Measurements from ENCODE around the gene C17orf107. TPM values are rescaled to one million over a fixed set of nuclear protein-coding genes. Genes with fewer than 3 reads are reported as not detected.
"Not testable (repeated sequence)": the region's sequence is repeated elsewhere in the genome, so short reads cannot be mapped to it uniquely, and the experiment has no call there.

Gene C17orf107
- 1 to 10 TPM; 5.7 TPM for total RNA-seq
- 1 to 10 TPM; 1.5 to 1.8 (median 1.6) TPM for polyA plus RNA-seq
- total RNA-seq = 2.8 to 56.8 (median 11.5) reads per million in 6 experiments

- H3K4me1 Mint-ChIP-seq = peaks cover 26 to 43% (median 42%) of the 10 kb centered on the region in 4 donors
- H3K4me3 Mint-ChIP-seq = peak within 1 kb of the TSS; percentile 88 to 96 (median 92)
- peaks cover 0 to 2% (median 0%) of the 10 kb centered on the region in 5 donors for H3K27me3 Mint-ChIP-seq
- ATAC-seq (peak; percentile 75 to 77), DNase-seq (peak; percentile 81 to 99 (median 96))
- no peaks in the 10 kb centered on the region for H3K9me3 Mint-ChIP-seq
- peaks cover 0 to 23% (median 0%) of the 10 kb centered on the region in 3 donors for H3K36me3 Mint-ChIP-seq
- H3K27ac Mint-ChIP-seq = peak within 1 kb of the TSS; percentile 66 to 99 (median 98)
- POLR2A ChIA-PET = interaction anchor here (0.5 to 3.9 kb wide), 21 partner anchors 8 to 756 kb away, joined by 3 to 26 read pairs (median 4); partner anchors contain the start of genes CAMTA2, CYB5D2, KIF1C and PELP1
These were observed at the start of gene C17orf107 for GRCh38 chr17:4899341-4900230. Gene C17orf107 (plus strand): TSS chr17:4899536. CDS start chr17:4899763, 227 bp downstream.

- POLR2A ChIA-PET = interaction anchor here (0.8 kb wide), 1 partner anchor 13 kb away, joined by 3 read pairs; no protein-coding TSS in a partner anchor
- Mint-ChIP-seq H3K27ac (no peak overlapping the region), H3K27me3 (no peaks in the 10 kb centered on the region), H3K36me3 (peaks cover 2 to 12% (median 4%) of the 10 kb centered on the region in 3 donors), H3K9me3 (peaks cover 0 to 8% (median 0%) of the 10 kb centered on the region in 9 donors), H3K4me3 (no peak overlapping the region), H3K4me1 (peaks cover 31 to 54% (median 41%) of the 10 kb centered on the region in 4 donors)
- DNase-seq = no peak
- ATAC-seq = no peak
These were observed 49.1 kb upstream of the C17orf107 start for GRCh38 chr17:4850246-4850645.

GRCh38 chr17:4851084-4851483, 48.3 kb upstream of the C17orf107 start:
- POLR2A ChIA-PET = no interaction called here
- no peaks in the 10 kb centered on the region for H3K27me3 Mint-ChIP-seq
- peak overlapping the region in 1 of 10 donors; percentile 48 for H3K4me3 Mint-ChIP-seq
- H3K36me3 Mint-ChIP-seq = peaks cover 2 to 7% (median 4%) of the 10 kb centered on the region in 3 donors
- ATAC-seq = no peak
- DNase-seq = no peak
- H3K4me1 Mint-ChIP-seq = peaks cover 29 to 54% (median 37%) of the 10 kb centered on the region in 4 donors
- peak overlapping the region in 2 of 10 donors; percentile 3 to 49 for H3K27ac Mint-ChIP-seq
- H3K9me3 Mint-ChIP-seq = peaks cover 0 to 8% (median 0%) of the 10 kb centered on the region in 9 donors

- DNase-seq = peak in 7 of 10 donors; percentile 15 to 48 (median 40)
- peaks cover 4 to 14% (median 10%) of the 10 kb centered on the region in 3 donors for H3K36me3 Mint-ChIP-seq
- peak overlapping the region in 8 of 10 donors; percentile 7 to 94 (median 59) for H3K27ac Mint-ChIP-seq
- ATAC-seq = peak; percentile 66 to 75
- H3K4me1 Mint-ChIP-seq = peaks cover 33 to 65% (median 38%) of the 10 kb centered on the region in 4 donors
- POLR2A ChIA-PET = no interaction called here
- H3K9me3 Mint-ChIP-seq = peaks cover 0 to 8% (median 0%) of the 10 kb centered on the region in 9 donors
- H3K4me3 Mint-ChIP-seq = peak overlapping the region in 5 of 10 donors; percentile 0 to 55 (median 5)
- H3K27me3 Mint-ChIP-seq = no peaks in the 10 kb centered on the region
These were observed 46.6 kb upstream of the C17orf107 start for GRCh38 chr17:4852567-4853207.

- ATAC-seq (peak; percentile 53 to 65), DNase-seq (peak in 7 of 10 donors; percentile 11 to 65 (median 29))
- Mint-ChIP-seq H3K27ac (peak overlapping the region in 6 of 10 donors; percentile 7 to 94 (median 38)), H3K9me3 (peaks cover 0 to 8% (median 0%) of the 10 kb centered on the region in 9 donors), H3K36me3 (peaks cover 4 to 15% (median 10%) of the 10 kb centered on the region in 3 donors), H3K4me1 (peaks cover 33 to 66% (median 38%) of the 10 kb centered on the region in 4 donors), H3K27me3 (no peaks in the 10 kb centered on the region), H3K4me3 (peak overlapping the region in 4 of 10 donors; percentile 17 to 55 (median 25))
- POLR2A ChIA-PET = no interaction called here
These were observed 46.1 kb upstream of the C17orf107 start for GRCh38 chr17:4853208-4853671.

- peaks cover 4 to 18% (median 12%) of the 10 kb centered on the region in 3 donors for H3K36me3 Mint-ChIP-seq
- H3K27ac Mint-ChIP-seq = peak overlapping the region in 4 of 10 donors; percentile 53 to 94 (median 56)
- peak overlapping the region in 2 of 10 donors; percentile 10 to 22 for H3K4me3 Mint-ChIP-seq
- H3K9me3 Mint-ChIP-seq = peaks cover 0 to 8% (median 0%) of the 10 kb centered on the region in 9 donors
- no peak for DNase-seq
- POLR2A ChIA-PET = no interaction called here
- ATAC-seq = no peak
- no peaks in the 10 kb centered on the region for H3K27me3 Mint-ChIP-seq
- peaks cover 33 to 66% (median 39%) of the 10 kb centered on the region in 4 donors for H3K4me1 Mint-ChIP-seq
These were observed 45.1 kb upstream of the C17orf107 start for GRCh38 chr17:4854111-4854681.

GRCh38 chr17:4856271-4856936, 42.9 kb upstream of the C17orf107 start:
- Mint-ChIP-seq H3K36me3 (peaks cover 8 to 21% (median 19%) of the 10 kb centered on the region in 3 donors), H3K9me3 (peaks cover 0 to 8% (median 0%) of the 10 kb centered on the region in 9 donors), H3K27me3 (no peaks in the 10 kb centered on the region), H3K4me1 (peaks cover 18 to 52% (median 26%) of the 10 kb centered on the region in 4 donors), H3K27ac (peak overlapping the region in 3 of 10 donors; percentile 32 to 53 (median 41)), H3K4me3 (no peak overlapping the region)
- POLR2A ChIA-PET = no interaction called here
- ATAC-seq (no peak), DNase-seq (no peak)

- peak overlapping the region in 1 of 10 donors; percentile 32 for H3K27ac Mint-ChIP-seq
- peaks cover 0 to 7% (median 0%) of the 10 kb centered on the region in 9 donors for H3K9me3 Mint-ChIP-seq
- H3K4me1 Mint-ChIP-seq = peaks cover 16 to 47% (median 25%) of the 10 kb centered on the region in 4 donors
- H3K27me3 Mint-ChIP-seq = no peaks in the 10 kb centered on the region
- H3K36me3 Mint-ChIP-seq = peaks cover 8 to 21% (median 19%) of the 10 kb centered on the region in 3 donors
- ATAC-seq (no peak), DNase-seq (no peak)
- peak overlapping the region in 1 of 10 donors; percentile 41 for H3K4me3 Mint-ChIP-seq
- POLR2A ChIA-PET = no interaction called here
These were observed 42.4 kb upstream of the C17orf107 start for GRCh38 chr17:4856937-4857314.

GRCh38 chr17:4857347-4857746, 42.0 kb upstream of the C17orf107 start:
- peak overlapping the region in 1 of 10 donors; percentile 42 for H3K27ac Mint-ChIP-seq
- H3K4me1 Mint-ChIP-seq = peaks cover 13 to 43% (median 21%) of the 10 kb centered on the region in 4 donors

GRCh38 chr17:4858068-4858881, 41.1 kb upstream of the C17orf107 start:
- Mint-ChIP-seq H3K4me3 (no peak overlapping the region), H3K27ac (no peak overlapping the region), H3K4me1 (peaks cover 12 to 41% (median 19%) of the 10 kb centered on the region in 4 donors), H3K36me3 (peaks cover 8 to 21% (median 19%) of the 10 kb centered on the region in 3 donors), H3K27me3 (no peaks in the 10 kb centered on the region), H3K9me3 (no peaks in the 10 kb centered on the region)
- DNase-seq (no peak), ATAC-seq (no peak)
- POLR2A ChIA-PET = interaction anchor here (0.6 to 0.7 kb wide), 3 partner anchors 160 to 668 kb away, joined by 3 to 5 read pairs (median 3); no protein-coding TSS in a partner anchor

More at GRCh38 chr17:4857347-4857746, 42.0 kb upstream of the C17orf107 start:
- POLR2A ChIA-PET, DNase-seq, H3K27me3 Mint-ChIP-seq, ATAC-seq, H3K9me3 Mint-ChIP-seq: not testable (repeated sequence)
- H3K4me3 Mint-ChIP-seq = peak overlapping the region in 1 of 10 donors; percentile 41
- peaks cover 8 to 21% (median 19%) of the 10 kb centered on the region in 3 donors for H3K36me3 Mint-ChIP-seq

Data from naive thymus-derived CD8-positive, alpha-beta T cell (primary cell).